ENCODE data around the gene TRIM60.
"Not testable (repeated sequence)": the region's sequence is repeated elsewhere in the genome, so short reads cannot be mapped to it uniquely, and the experiment has no call there.

Gene TRIM60

GRCh38 chr4:165055601-165056000, 23.8 kb downstream of the TRIM60 start:
- no peak for DNase-seq

- no peak for DNase-seq
These were observed 26.9 kb downstream of the TRIM60 start for GRCh38 chr4:165058666-165059065.

- no peak for DNase-seq
These were observed 27.6 kb downstream of the TRIM60 start for GRCh38 chr4:165059386-165059785.

GRCh38 chr4:165060938-165061337, 29.1 kb downstream of the TRIM60 start:
- no peak for DNase-seq

- DNase-seq = no peak
These were observed 38.8 kb downstream of the TRIM60 start for GRCh38 chr4:165070560-165070959.

- not testable (repeated sequence) for DNase-seq
These were observed 41.5 kb downstream of the TRIM60 start for GRCh38 chr4:165073346-165073745.

- no peak for DNase-seq
These were observed 45.3 kb downstream of the TRIM60 start for GRCh38 chr4:165077034-165077578.

- no peak for DNase-seq
These were observed 47.7 kb downstream of the TRIM60 start for GRCh38 chr4:165079476-165079875.

GRCh38 chr4:165084787-165085186, 53.0 kb downstream of the TRIM60 start:
- DNase-seq = not testable (repeated sequence)

GRCh38 chr4:165085946-165086345, 54.1 kb downstream of the TRIM60 start:
- DNase-seq = no peak

- DNase-seq = no peak
These were observed 56.6 kb downstream of the TRIM60 start for GRCh38 chr4:165088366-165088765.
